HUES48 (cell line): ENCODE measurements around the gene C17orf50.

ENCODE experiments used
- H3K27ac ChIP-seq: one replicate; pipeline ENCODE4 v1.7.0; 2013; ENCODE audit warnings: low read depth, low read length, inconsistent platforms
- H3K27me3 ChIP-seq: 2 replicates; pipeline ENCODE4 v1.6.1; 2013; ENCODE audit warnings: mild to moderate bottlenecking, low read length; ENCODE audit not compliant: control insufficient read depth, insufficient read depth
- H3K36me3 ChIP-seq: 2 replicates; pipeline ENCODE4 v1.6.1; 2013; ENCODE audit warnings: low read length; ENCODE audit not compliant: control insufficient read depth, insufficient read depth
- H3K4me1 ChIP-seq: 2 replicates; pipeline ENCODE4 v1.6.1; 2013; ENCODE audit warnings: mild to moderate bottlenecking, low read length; ENCODE audit not compliant: control insufficient read depth, insufficient read depth
- H3K4me3 ChIP-seq: 2 replicates; pipeline ENCODE4 v1.5.1; 2013; ENCODE audit warnings: mild to moderate bottlenecking, low read depth, low read length
- H3K9ac ChIP-seq: 2 replicates; pipeline ENCODE4 v1.6.1; 2013; ENCODE audit warnings: mild to moderate bottlenecking, low read depth, low read length, moderate library complexity
- H3K9me3 ChIP-seq: 2 replicates; pipeline ENCODE4 v1.6.1; 2013; ENCODE audit warnings: low read length; ENCODE audit not compliant: control insufficient read depth, insufficient read depth

C17orf50 gene

DNA sequence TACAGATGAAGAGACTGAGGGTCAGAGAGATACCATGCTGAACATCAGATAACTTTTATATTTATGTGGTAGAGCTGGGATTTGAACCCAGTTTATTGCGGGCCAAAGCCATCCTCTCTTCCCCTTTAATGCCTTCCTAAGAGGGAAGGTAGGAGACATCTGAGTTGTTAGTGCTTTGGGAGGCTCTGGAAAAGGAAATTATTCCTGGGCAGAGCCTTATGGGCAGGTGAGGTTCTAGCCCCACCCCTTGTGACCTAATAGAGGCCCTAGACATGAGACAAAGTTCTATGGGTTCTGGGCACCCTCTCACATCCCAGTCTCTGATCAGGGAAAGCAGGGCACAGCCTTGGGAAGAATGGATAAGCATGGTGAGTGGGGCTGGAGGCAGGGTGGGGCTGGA lies at the start of gene C17orf50:
Gene C17orf50 (plus strand): TSS at position 301 of the 400 bp plus-strand sequence. CDS start 55 bp downstream, at position 356.
- no peak within 1 kb of the TSS for H3K9ac ChIP-seq
- no peak within 1 kb of the TSS for H3K4me3 ChIP-seq
- H3K27me3 ChIP-seq: peaks cover 8% of the 10 kb centered on the region
- no peaks in the 10 kb centered on the region for H3K9me3 ChIP-seq
- H3K27ac ChIP-seq: no peak within 1 kb of the TSS
- H3K36me3 ChIP-seq: no peaks in the 10 kb centered on the region
- no peaks in the 10 kb centered on the region for H3K4me1 ChIP-seq

DNA sequence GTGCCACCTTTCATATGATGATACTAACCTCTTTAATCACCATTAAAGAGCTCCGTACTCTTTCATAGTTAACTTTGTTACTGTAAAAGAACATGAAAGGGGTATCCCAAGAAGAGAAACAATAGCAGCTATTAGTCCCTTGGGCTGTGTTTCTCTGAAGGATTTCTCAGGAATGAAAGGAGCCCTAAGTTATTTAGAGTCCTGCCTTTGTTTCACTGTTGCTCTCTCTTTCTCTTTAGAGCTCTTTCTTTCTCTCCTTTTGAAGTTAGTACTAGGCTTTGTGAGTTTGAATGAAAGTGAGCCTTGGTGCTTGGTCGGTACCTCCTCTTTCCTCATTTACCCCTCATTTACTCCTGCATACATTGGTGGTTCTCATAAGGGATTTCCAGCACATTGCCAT lies 49.7 kb upstream of the C17orf50 start:
- H3K9me3 ChIP-seq: no peaks in the 10 kb centered on the region
- H3K9ac ChIP-seq: no peak overlapping the region
- H3K27me3 ChIP-seq: no peaks in the 10 kb centered on the region
- H3K36me3 ChIP-seq: peaks cover 60% of the 10 kb centered on the region
- H3K4me1 ChIP-seq: no peaks in the 10 kb centered on the region
- H3K4me3 ChIP-seq: no peak overlapping the region
- H3K27ac ChIP-seq: no peak overlapping the region

DNA sequence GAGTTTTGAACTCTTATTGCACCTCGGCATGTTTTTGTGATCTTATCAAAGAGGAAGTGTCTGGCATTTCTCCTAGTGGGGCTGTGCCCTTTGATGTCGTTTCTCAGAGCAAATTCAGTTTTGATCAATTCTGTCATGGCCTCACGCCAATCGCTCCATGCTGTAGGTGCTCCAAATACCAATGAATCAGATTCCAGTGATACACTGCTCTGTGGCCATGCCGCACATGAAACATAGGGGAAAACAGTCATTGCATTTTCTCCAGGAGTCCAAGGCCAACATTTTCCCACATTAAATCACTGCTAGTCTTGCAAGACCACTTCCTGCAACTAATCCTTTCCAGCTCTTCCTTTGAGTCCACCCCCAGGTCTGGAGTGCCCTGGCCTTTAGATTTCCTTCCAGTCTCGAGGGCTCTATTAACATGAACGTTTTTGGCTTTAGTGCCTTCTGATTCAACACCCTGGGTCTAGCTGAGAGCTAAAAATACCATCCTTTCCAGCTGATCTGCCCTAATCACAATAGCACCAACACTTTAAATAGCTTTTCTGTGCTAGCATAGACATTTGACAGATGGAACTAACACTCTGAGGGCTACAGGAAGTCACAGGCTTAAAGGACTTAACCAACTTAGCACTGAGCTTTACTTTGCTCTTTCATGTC lies 47.5 kb upstream of the C17orf50 start:
- Histone ChIP-seq H3K36me3 (peaks cover 79% of the 10 kb centered on the region), H3K9me3 (no peaks in the 10 kb centered on the region), H3K4me1 (no peaks in the 10 kb centered on the region), H3K27ac (no peak overlapping the region), H3K9ac (no peak overlapping the region), H3K4me3 (no peak overlapping the region), H3K27me3 (no peaks in the 10 kb centered on the region)

DNA sequence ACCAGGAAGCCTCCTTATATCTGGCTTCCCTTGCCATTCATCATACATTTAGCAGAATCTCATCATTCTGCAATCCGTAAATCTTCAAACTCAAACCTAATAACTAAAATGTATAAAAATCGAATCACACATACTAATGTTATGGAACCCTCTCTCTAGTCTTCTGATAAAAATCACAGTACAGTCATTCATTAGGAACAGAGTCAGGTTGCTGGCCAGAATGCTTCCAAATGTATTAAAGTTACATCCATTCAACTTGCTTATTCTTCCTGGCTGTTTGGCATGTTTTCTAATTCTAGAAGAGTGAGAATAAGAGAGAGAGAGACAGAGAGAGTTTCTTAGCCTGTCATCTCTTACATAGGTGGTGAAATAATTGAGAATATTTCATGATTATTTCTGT lies 45.7 kb upstream of the C17orf50 start:
- H3K9me3 ChIP-seq: no peaks in the 10 kb centered on the region
- H3K36me3 ChIP-seq: peaks cover 77% of the 10 kb centered on the region
- no peaks in the 10 kb centered on the region for H3K27me3 ChIP-seq
- no peaks in the 10 kb centered on the region for H3K4me1 ChIP-seq
- no peak overlapping the region for H3K27ac ChIP-seq
- no peak overlapping the region for H3K9ac ChIP-seq
- H3K4me3 ChIP-seq: no peak overlapping the region

- Histone ChIP-seq H3K9me3 (no peaks in the 10 kb centered on the region), H3K9ac (no peak overlapping the region), H3K27me3 (no peaks in the 10 kb centered on the region), H3K27ac (no peak overlapping the region), H3K36me3 (peaks cover 74% of the 10 kb centered on the region), H3K4me3 (no peak overlapping the region), H3K4me1 (no peaks in the 10 kb centered on the region)
Observed at GRCh38 chr17:35715416-35715815, 45.3 kb upstream of the C17orf50 start.

- H3K27me3 ChIP-seq: no peaks in the 10 kb centered on the region
- H3K4me1 ChIP-seq: no peaks in the 10 kb centered on the region
- H3K9me3 ChIP-seq: no peaks in the 10 kb centered on the region
- peaks cover 70% of the 10 kb centered on the region for H3K36me3 ChIP-seq
- H3K9ac ChIP-seq: no peak overlapping the region
- H3K27ac ChIP-seq: no peak overlapping the region
- no peak overlapping the region for H3K4me3 ChIP-seq
Observed at GRCh38 chr17:35716173-35716572, 44.5 kb upstream of the C17orf50 start.

DNA sequence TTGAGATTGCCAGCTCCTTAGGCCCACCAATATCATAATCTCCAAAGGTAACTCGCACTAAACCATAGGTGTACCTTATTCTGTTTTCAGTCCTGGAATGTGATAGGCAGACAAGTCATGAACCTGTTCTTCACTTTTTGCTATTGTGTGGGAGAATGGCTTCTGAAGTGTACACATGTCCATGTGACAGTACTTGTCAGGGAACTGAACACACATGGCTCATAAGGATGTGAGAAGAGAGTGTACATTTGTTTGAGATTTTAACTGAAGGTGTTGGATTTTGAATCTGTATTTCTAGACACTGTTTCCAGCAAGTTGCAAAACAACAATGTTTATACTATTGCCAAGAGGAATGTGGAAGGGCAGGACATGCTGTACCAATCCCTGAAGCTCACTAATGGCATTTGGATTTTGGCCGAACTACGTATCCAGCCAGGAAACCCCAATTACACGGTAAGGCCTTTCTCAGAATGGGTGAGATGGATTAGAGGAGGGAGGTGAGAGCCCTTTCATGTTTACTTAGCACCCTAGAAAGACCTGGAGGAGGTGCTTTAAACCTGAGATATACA lies 43.7 kb upstream of the C17orf50 start:
- peaks cover 73% of the 10 kb centered on the region for H3K36me3 ChIP-seq
- H3K4me1 ChIP-seq: no peaks in the 10 kb centered on the region
- H3K9ac ChIP-seq: no peak overlapping the region
- no peak overlapping the region for H3K4me3 ChIP-seq
- H3K27me3 ChIP-seq: no peaks in the 10 kb centered on the region
- H3K27ac ChIP-seq: no peak overlapping the region
- H3K9me3 ChIP-seq: no peaks in the 10 kb centered on the region

DNA sequence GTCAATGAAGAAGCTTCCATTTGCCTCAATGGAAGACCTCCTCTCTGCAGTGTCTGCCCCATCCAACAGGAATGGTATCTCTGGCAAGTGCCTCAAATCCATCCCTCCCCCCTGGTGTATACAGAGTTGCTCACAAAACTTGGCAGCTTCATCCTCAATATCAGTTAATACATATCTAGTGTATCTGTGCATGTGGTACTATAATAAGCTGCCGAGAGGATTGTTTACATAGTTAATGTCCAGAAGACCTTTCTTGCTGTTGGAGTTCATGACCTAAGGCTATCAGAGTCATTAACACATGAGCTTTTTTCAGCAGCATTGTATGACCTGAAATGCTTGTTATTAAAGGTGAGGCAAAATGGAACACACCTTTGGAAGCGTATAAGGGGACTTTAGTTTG lies 43.2 kb upstream of the C17orf50 start:
- H3K9me3 ChIP-seq: no peaks in the 10 kb centered on the region
- no peak overlapping the region for H3K27ac ChIP-seq
- H3K4me1 ChIP-seq: no peaks in the 10 kb centered on the region
- no peak overlapping the region for H3K9ac ChIP-seq
- H3K36me3 ChIP-seq: peaks cover 73% of the 10 kb centered on the region
- no peak overlapping the region for H3K4me3 ChIP-seq
- no peaks in the 10 kb centered on the region for H3K27me3 ChIP-seq

GRCh38 chr17:35723735-35724134 lies 37.0 kb upstream of the C17orf50 start:
- Histone ChIP-seq H3K9me3 (no peaks in the 10 kb centered on the region), H3K9ac (no peak overlapping the region), H3K4me1 (peaks cover 13% of the 10 kb centered on the region), H3K27me3 (no peaks in the 10 kb centered on the region), H3K27ac (no peak overlapping the region), H3K36me3 (peaks cover 52% of the 10 kb centered on the region), H3K4me3 (no peak overlapping the region)

DNA sequence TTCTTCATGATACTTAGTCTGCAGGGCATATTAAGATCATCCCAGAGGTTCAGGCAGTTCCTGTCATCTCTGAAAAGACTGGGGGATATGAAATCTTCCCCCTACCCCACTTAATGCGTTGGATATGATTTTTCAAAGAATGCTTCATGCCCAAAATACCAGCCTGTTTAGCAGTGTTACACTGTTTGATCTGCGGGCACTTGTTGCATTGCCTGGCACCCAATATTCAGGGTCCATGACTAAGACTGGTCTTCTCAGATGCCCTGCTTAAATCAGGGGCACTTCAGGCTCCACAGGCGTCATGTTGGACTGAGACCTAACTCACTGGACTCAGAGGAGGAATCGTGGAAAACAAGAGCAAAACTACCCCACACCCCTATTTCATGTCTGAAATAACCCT lies 35.6 kb upstream of the C17orf50 start:
- H3K36me3 ChIP-seq: peaks cover 42% of the 10 kb centered on the region
- no peaks in the 10 kb centered on the region for H3K9me3 ChIP-seq
- H3K4me1 ChIP-seq: peaks cover 26% of the 10 kb centered on the region

DNA sequence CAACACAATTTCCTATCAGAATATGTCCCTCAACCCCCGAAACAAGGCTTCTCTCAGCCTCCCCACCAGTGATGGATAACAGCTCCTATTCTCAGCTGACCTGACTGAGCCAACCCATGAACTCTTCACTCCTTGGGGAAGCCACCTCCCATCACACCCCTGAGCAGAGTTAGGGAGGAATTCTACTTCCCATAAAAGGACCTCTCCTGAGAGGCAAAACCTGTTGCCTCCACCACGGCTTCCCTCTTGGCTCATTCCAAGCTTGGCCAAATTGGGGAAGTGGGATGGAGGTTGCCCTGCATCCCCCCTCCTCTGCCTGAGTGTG lies 34.9 kb upstream of the C17orf50 start:
- H3K27ac ChIP-seq: no peak overlapping the region
- H3K27me3 ChIP-seq: peaks cover 3% of the 10 kb centered on the region; the same call in 1 of the 2 replicates
- H3K4me3 ChIP-seq: no peak overlapping the region
- peaks cover 38% of the 10 kb centered on the region for H3K36me3 ChIP-seq
- H3K4me1 ChIP-seq: peaks cover 31% of the 10 kb centered on the region
- H3K9me3 ChIP-seq: no peaks in the 10 kb centered on the region
- no peak overlapping the region for H3K9ac ChIP-seq

More for the DNA sequence above, 35.6 kb upstream of the C17orf50 start:
- Histone ChIP-seq H3K27ac (no peak overlapping the region), H3K9ac (no peak overlapping the region), H3K27me3 (no peaks in the 10 kb centered on the region), H3K4me3 (no peak overlapping the region)
